Urinary bladder (tissue), 4 donors: ENCODE measurements around the gene C1orf52. TPM values are rescaled to one million over a fixed set of nuclear protein-coding genes. Genes with fewer than 3 reads are reported as not detected.
"Not testable (repeated sequence)": the region's sequence is repeated elsewhere in the genome, so short reads cannot be mapped to it uniquely, and the experiment has no call there.

Experiments
- DNase-seq: peaks from one replicate; pipeline ENCODE4 v3.0.0-alpha.2; 2015; ENCODE audit errors: extremely low spot score
- H3K27ac ChIP-seq: one replicate; pipeline ENCODE4 v1.5.1; 2013; ENCODE audit warnings: low read depth, mild to moderate bottlenecking, moderate library complexity
- H3K36me3 ChIP-seq: one replicate; pipeline ENCODE4 v1.6.1; 2013; ENCODE audit warnings: mild to moderate bottlenecking, moderate library complexity; ENCODE audit not compliant: insufficient read depth
- H3K4me1 ChIP-seq: one replicate; pipeline ENCODE4 v1.6.1; 2013; ENCODE audit warnings: mild to moderate bottlenecking, moderate library complexity; ENCODE audit not compliant: insufficient read depth
- H3K4me3 ChIP-seq: one replicate; pipeline ENCODE4 v1.5.1; 2013; ENCODE audit warnings: low read depth, low read length
- WGBS: extraction: QIAGEN DNeasy Blood & Tissue Kit; methylation state at CpG from one replicate; pipeline ENCODE4 v1.1.7; 2013; 5-methylcytosine and 5-hydroxymethylcytosine counted together
- polyA plus RNA-seq: library from polyadenylated mRNA; stranded (reverse); fragments of 200-250 nt; gene quantifications from one replicate; pipeline ENCODE4 v1.2.3, GENCODE V29; 2013
- total RNA-seq: library from RNA; depleted of rRNA; stranded (reverse); fragments of >200 nt; gene quantifications from one replicate; pipeline ENCODE4 v1.2.3, GENCODE V29; 2014
- donor health status: healthy with polysubstance abuse.
- donor health status: healthy.

Gene C1orf52
- total and polyA plus RNA-seq, 2 donors: 21.5 to 27.8 TPM

DNA sequence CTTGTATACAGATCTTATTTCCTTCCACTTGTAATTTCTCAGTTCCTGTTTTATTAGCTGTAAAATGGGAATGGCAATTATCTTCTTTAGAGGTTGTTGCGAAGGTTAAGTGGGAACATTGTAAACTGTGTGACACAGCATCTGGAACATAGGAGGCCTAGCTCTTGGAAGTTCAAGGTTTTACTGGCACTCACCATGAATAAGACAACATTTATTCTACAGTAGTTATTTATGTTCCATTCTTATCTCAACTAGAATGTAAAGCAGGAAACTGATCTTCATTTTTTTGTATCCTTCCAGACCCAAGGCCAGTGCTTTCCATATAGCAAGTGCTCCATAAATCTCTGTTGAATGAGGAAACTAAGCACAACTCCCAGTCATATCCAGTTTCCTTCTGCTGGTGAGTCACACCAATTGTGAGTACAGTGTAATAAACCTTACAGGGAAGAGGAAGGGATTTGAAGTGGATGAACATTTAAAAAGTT lies 15.5 kb upstream of the C1orf52 start:
- H3K4me1 ChIP-seq: no peaks in the 10 kb centered on the region
- no peaks in the 10 kb centered on the region for H3K36me3 ChIP-seq
- peak overlapping the region; percentile 59 for H3K4me3 ChIP-seq
- 57% methylated on average over 1 of the region's 1 CpG for WGBS
- no peak for DNase-seq
- H3K27ac ChIP-seq: no peak overlapping the region

GRCh38 chr1:85273397-85273796 lies 13.9 kb upstream of the C1orf52 start:
- no peak overlapping the region for H3K27ac ChIP-seq
- DNase-seq: no peak
- no peak overlapping the region for H3K4me3 ChIP-seq
- no peaks in the 10 kb centered on the region for H3K36me3 ChIP-seq
- no peaks in the 10 kb centered on the region for H3K4me1 ChIP-seq

DNA sequence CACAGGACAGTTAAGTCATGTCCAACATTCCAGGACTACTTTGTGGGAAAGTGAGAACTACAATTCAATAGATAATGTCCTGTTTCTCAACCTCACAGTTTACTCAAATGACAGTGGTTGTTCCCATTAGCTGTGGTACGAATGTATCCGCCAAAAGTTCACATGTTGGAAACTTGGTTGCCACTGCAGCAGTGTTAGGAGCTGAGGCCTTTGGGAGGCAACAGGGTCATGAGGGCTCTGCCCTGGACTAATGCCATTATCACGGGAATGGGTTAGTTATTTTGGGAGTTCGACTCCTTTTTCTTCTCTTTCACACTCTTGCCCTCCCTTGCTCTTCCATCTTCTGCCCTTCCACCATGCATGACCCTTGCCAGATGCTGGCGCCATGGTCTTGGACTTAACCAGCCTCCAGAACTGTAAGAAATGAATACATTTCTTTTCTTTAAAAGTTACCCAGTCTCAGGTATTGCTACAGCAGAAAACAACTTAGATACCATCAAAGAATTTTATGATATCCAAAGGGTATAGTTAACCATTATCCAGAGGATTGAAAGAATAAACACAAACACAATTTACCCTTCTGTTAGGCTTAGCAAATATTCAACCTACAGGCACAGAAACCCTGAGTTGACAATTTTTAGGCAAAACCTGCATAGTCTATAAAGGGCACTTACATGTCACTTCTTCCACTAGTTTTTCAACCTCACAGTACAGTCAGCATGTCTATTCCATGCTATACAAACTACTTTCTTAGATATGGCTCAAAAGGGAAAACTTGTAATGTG lies 9.5 kb upstream of the C1orf52 start:
- no peak for DNase-seq
- peaks cover 3% of the 10 kb centered on the region for H3K36me3 ChIP-seq
- H3K27ac ChIP-seq: no peak overlapping the region
- H3K4me1 ChIP-seq: no peaks in the 10 kb centered on the region
- WGBS: 91% methylated on average over 5 of the region's 5 CpGs
- H3K4me3 ChIP-seq: no peak overlapping the region

DNA sequence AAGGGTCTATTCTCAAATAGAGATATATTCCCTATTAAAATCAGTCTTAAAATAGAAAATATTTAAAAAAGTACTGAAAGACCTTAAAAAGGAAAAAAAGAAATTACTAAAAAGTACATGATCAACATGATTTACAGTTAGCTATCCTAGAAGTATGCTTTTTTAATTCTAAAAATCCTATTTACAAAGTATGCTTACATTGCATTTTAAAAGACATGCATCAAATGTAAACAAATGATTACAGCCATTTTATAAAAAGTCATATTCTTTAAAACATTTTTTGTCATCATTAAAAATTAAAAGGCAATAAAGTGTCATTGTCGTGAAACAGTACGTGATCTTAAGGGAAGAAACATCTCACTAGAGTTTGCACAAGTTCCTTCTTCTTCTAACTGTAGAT lies 7.9 kb upstream of the C1orf52 start:
- 87% methylated on average over 2 of the region's 2 CpGs for WGBS
- peaks cover 3% of the 10 kb centered on the region for H3K36me3 ChIP-seq
- no peak overlapping the region for H3K4me3 ChIP-seq

DNA sequence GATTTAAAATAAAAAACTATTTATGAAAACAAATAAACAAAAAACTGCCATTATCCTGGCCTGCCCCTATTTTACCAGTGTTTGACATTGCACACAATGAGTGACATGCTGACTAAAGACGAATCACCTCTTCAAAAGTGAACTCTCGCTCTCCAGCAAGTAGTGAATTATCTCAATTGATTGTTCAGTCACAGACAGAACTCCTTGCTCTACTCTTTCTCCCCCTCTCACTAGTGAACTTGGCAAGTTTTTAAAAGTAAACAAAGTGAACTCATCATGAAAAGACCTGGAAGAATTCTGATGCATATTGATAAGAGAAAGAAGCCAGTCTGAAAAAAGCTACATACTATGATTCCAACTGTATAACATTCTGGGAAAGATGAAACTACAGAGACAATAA lies 4.7 kb upstream of the C1orf52 start:
- 90% methylated on average over 2 of the region's 2 CpGs for WGBS
- H3K36me3 ChIP-seq: peaks cover 3% of the 10 kb centered on the region
- H3K4me3 ChIP-seq: no peak overlapping the region
- DNase-seq: no peak
- no peaks in the 10 kb centered on the region for H3K4me1 ChIP-seq
- H3K27ac ChIP-seq: no peak overlapping the region

More for the DNA sequence above, 7.9 kb upstream of the C1orf52 start:
- H3K27ac ChIP-seq: no peak overlapping the region
- DNase-seq: no peak
- no peaks in the 10 kb centered on the region for H3K4me1 ChIP-seq

DNA sequence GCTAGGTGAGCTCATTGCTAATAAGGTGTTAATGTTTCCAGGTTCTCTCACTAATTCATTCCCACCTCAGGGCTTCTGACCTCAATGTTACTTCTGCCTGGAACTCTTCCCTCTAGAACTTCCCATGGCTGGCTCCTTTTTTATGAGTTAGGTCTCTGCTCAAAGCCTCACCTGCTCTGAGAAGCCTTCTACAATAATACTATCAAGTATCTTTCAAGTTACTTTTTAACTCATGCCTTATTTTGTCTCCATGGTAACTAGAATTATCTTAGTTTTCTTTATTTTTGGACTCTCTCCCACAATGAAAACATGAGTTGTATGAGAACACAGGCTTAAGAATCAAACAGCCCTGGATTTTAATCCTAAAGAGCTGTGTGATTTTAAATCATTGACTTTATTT lies 3.5 kb upstream of the C1orf52 start:
- H3K4me1 ChIP-seq: no peaks in the 10 kb centered on the region
- H3K4me3 ChIP-seq: no peak overlapping the region
- DNase-seq: no peak
- peaks cover 3% of the 10 kb centered on the region for H3K36me3 ChIP-seq
- no peak overlapping the region for H3K27ac ChIP-seq

- no peaks in the 10 kb centered on the region for H3K4me1 ChIP-seq
- peak; percentile 50 for DNase-seq
- peak overlapping the region; percentile 15 for H3K27ac ChIP-seq
- H3K36me3 ChIP-seq: peaks cover 2% of the 10 kb centered on the region
- 15% methylated on average over 7 of the region's 7 CpGs for WGBS
- H3K4me3 ChIP-seq: peak overlapping the region; percentile 100
Measured at GRCh38 chr1:85259912-85260274, 431 bp upstream of the C1orf52 start.

- DNase-seq: no peak
- H3K27ac ChIP-seq: no peak overlapping the region
- H3K4me1 ChIP-seq: no peaks in the 10 kb centered on the region
- 3% methylated on average over 19 of the region's 19 CpGs for WGBS
- H3K36me3 ChIP-seq: peaks cover 2% of the 10 kb centered on the region
- peak overlapping the region; percentile 100 for H3K4me3 ChIP-seq
Measured at GRCh38 chr1:85258536-85259117, 835 bp downstream of the C1orf52 start.

GRCh38 chr1:85249042-85249441 lies 10.4 kb downstream of the C1orf52 start:
- not testable (repeated sequence) for DNase-seq, H3K4me1 ChIP-seq, H3K36me3 ChIP-seq, H3K4me3 ChIP-seq, H3K27ac ChIP-seq
- 86% methylated on average over 3 of the region's 3 CpGs for WGBS

DNA sequence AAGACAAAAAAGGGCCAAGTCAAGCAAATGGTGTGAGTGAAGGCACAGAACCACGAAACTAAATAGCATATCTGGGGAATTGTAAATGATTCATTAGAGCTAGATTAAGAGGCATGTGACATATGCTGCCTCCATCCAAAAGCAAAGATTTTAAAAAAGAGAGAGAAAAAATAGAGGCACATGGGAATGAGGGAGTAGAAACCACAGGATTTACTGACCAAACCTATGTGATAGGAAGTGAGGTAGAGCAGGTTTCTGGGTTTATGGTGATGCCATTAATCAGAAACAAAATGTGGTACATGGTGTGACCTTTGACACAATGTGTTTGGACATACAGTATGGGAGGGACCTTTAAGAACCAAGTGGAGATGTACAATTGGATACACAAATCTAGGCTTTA lies 13.6 kb downstream of the C1orf52 start:
- no peak overlapping the region for H3K4me3 ChIP-seq
- H3K4me1 ChIP-seq: no peaks in the 10 kb centered on the region
- no peaks in the 10 kb centered on the region for H3K36me3 ChIP-seq
- no peak for DNase-seq
- no peak overlapping the region for H3K27ac ChIP-seq
- WGBS: 77% methylated on average over 1 of the region's 1 CpG

DNA sequence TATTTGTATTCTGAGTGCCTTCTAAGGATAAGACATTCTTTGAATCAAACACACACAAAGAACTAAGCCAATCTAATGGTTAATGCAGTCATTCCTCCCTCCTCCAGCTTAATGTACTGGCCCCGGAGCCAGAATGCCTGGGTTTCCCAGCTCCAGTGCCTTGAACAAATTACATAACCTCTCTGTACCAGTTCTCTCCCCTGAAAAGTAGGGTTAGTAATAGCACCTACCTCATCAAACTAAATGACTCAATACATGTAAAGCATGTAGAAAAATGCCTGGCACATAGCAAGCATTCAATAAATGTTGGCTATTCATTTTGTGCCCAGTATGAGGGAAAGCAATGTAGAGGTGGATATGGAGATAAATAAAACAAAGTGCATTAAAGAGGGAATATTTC lies 14.0 kb downstream of the C1orf52 start:
- no peak overlapping the region for H3K27ac ChIP-seq
- no peak overlapping the region for H3K4me3 ChIP-seq
- no peaks in the 10 kb centered on the region for H3K36me3 ChIP-seq
- no peak for DNase-seq
- 19% methylated on average over 1 of the region's 1 CpG for WGBS
- H3K4me1 ChIP-seq: no peaks in the 10 kb centered on the region

- no peak overlapping the region for H3K4me3 ChIP-seq
- H3K4me1 ChIP-seq: no peaks in the 10 kb centered on the region
- no peaks in the 10 kb centered on the region for H3K36me3 ChIP-seq
- peak overlapping the region; percentile 16 for H3K27ac ChIP-seq
- 20% methylated on average over 4 of the region's 4 CpGs for WGBS
- no peak for DNase-seq
Measured at GRCh38 chr1:85244271-85245061, 15.0 kb downstream of the C1orf52 start.

- no peak for DNase-seq
- H3K4me1 ChIP-seq: no peaks in the 10 kb centered on the region
- no peaks in the 10 kb centered on the region for H3K36me3 ChIP-seq
- no peak overlapping the region for H3K4me3 ChIP-seq
- no peak overlapping the region for H3K27ac ChIP-seq
Measured at GRCh38 chr1:85243372-85243771, 16.1 kb downstream of the C1orf52 start.

GRCh38 chr1:85240643-85241042 lies 18.8 kb downstream of the C1orf52 start:
- no peak for DNase-seq
- Histone ChIP-seq H3K27ac (peak overlapping the region; percentile 23), H3K4me3 (no peak overlapping the region), H3K36me3 (no peaks in the 10 kb centered on the region), H3K4me1 (no peaks in the 10 kb centered on the region)
- WGBS: 0% methylated on average over 1 of the region's 1 CpG
